ENCODE data around the gene FTHL17.

FTHL17 gene

DNA sequence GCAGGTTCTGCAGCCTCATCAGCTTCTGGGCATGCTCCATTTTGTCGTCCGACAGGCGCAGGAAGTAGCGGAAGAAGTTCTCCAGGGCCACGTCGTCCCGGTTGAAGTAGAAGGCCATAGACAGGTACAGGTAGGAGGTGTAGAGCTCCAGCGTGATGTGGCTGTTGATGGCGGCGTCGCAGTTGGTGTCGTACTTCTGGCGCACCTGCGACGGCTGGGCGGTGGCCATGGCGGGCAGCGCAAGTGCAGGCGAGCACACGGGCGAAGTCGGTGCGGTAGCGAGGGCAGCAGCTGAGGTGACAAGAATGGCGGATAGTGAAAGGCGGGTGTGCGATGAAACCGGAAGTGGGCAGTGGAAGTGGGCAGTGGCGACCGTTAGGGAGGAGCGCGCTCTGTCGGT lies at the start of gene FTHL17:
FTHL17 (minus strand) TSS at position 317 of the 400 bp plus-strand sequence; CDS start at position 229, 88 bp downstream.
- TF ChIP-seq, protein P1, sequence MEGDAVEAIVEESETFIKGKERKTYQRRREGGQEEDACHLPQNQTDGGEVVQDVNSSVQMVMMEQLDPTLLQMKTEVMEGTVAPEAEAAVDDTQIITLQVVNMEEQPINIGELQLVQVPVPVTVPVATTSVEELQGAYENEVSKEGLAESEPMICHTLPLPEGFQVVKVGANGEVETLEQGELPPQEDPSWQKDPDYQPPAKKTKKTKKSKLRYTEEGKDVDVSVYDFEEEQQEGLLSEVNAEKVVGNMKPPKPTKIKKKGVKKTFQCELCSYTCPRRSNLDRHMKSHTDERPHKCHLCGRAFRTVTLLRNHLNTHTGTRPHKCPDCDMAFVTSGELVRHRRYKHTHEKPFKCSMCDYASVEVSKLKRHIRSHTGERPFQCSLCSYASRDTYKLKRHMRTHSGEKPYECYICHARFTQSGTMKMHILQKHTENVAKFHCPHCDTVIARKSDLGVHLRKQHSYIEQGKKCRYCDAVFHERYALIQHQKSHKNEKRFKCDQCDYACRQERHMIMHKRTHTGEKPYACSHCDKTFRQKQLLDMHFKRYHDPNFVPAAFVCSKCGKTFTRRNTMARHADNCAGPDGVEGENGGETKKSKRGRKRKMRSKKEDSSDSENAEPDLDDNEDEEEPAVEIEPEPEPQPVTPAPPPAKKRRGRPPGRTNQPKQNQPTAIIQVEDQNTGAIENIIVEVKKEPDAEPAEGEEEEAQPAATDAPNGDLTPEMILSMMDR (IDR thresholded peaks at IDR 0.05; ENCODE audit: extremely low read depth, missing control alignments): no peak
- no peak for DNase-seq (ENCODE audit: low spot score)

DNA sequence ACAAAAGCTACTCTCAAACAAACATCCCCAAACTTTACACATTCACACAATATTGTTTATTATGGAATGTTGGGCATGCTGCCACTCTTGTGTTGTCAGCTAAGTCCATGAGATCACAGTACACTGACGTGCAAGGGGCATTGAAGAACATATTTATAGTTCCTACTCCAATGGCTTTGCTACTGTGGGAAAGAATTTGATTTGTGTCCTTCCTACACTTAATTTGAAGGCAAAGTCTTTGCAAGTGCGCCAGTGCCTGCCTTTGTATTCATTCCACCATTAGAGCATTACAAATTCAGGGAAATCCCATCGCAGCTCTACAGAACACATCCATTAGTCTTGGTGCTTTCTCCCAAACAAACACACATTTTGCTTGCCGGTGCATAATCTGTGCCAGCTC lies 45.4 kb upstream of the FTHL17 start:
- TF ChIP-seq, protein P1 (IDR thresholded peaks at IDR 0.05; ENCODE audit: extremely low read depth, missing control alignments): no peak
- DNase-seq (ENCODE audit: low spot score): no peak

DNA sequence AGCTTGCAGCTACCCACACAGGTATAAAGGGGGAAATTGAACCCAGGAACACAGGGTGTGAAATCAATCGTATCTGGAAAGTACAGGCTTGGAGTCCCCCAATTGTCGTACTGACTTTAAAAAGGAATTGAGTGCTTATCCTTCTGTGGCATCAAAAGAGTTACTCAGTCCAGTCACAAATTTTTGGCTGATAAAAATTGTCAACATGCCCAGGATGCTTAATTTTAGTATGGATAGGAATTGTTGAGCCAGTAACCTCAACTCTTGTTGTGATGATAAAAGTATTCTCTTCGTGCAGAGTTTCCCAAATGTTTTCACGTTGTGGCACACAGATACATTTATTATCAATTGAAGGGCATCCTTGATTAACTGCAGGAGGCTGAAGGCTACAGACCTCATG lies 43.6 kb upstream of the FTHL17 start:
- no peak for DNase-seq (ENCODE audit: low spot score)
- TF ChIP-seq, protein P1 (IDR thresholded peaks at IDR 0.05; ENCODE audit: extremely low read depth, missing control alignments): no peak

DNA sequence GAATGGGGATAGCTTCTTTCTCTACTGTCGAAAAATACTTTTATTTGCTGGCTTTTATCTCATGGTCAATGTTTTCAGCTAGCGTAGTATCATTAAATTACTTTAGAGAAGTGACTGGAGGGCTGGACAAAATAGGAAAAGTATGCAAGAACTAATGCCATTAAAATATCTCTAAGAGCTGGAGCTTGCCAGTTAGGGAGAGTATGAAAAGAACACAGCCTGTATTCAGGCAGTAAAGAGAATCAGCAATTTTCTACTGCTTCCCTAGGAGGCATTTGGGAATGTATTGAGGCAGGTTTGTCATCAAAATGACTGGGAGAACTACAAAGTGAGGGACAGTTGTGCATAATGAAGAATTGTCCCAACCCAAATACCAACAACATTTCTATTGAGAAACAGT lies 43.0 kb upstream of the FTHL17 start:
- no peak for DNase-seq (ENCODE audit: low spot score)
- TF ChIP-seq, protein P1 (IDR thresholded peaks at IDR 0.05; ENCODE audit: extremely low read depth, missing control alignments): no peak

DNA sequence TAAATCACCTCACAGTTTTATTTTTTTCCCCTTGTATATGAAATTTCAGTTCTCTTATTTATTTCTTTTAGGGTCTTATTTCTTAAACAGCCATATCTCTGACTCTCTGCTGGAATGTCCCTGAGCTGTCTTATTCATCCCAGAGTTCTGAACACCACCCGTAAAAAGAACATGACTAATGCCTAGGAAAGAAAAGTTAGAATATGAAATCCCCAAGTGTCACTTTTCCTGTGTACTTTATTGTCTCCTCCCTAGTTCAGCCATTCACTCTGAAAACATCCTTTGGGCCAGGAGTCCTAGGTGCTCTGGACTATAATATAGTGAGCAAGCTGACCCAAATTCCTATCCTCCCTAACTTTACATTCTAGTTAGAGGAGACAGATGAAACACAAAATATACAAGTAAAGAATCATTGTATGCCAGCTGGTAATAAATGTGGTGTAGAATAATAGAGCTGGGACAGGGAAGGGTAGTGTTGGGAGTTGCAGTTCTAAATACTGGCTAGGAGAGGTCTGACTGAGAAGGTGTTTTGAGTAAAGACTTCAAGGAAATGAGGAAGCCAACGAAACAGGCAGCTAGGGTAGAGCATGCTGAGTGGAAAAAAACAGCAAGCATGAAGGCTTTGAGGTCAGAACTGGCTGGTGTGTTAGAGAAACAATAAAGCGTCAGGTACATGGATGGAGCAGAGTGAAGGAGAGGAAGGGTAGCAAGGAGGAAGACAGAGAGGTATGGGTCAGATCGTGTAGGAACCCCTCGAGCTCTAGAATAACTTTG lies 40.6 kb upstream of the FTHL17 start:
- no peak for DNase-seq (ENCODE audit: low spot score)
- TF ChIP-seq, protein P1 (IDR thresholded peaks at IDR 0.05; ENCODE audit: extremely low read depth, missing control alignments): no peak

DNA sequence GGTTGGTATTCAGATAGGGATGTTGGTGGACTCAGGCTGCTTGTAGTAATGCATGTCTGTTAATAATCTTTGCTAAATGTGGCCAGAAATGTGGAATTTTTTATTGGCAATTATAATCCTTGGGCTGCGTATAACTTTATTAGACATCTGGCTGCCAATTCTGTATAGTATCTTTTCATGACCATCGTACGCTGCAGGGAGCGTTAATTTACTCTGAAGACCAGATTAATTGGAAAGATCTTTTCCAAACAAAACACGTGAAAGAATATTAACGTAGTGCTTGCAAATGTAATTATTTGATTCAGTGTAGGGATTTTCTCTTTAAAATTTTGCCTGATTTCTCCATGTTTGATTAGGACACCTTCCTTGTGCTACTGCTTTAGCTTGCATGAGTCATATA lies 38.8 kb upstream of the FTHL17 start:
- TF ChIP-seq, protein P1 (IDR thresholded peaks at IDR 0.05; ENCODE audit: extremely low read depth, missing control alignments): no peak
- DNase-seq (ENCODE audit: low spot score): no peak

DNA sequence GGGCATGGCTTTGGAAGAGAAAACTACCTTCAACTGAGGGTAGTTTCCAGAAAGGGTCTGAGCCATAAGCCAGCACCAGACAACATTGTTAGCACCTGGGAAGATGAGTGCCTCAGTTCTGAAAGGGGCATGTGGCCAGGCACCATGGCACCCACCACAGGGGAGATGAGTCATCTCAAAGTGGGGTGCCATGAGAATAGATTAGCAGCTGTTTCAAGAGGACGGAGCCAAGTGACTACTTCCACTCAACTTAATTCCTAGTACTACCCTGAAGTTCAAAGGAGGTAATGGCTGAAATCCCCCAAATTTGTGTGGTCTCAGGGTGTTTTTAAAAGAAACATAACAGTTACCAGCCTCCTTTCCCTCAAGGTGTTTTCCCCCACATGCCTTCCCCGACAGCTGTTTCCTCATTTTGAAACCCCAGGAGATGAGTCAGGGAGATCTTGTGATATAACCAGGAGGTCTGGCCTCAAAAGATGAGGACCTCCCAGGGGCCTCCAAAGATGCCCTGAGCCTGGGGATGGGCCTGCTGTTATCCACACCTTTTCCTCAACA lies 27.8 kb upstream of the FTHL17 start:
- peak; percentile 26 for DNase-seq (ENCODE audit: low spot score)
- TF ChIP-seq, protein P1 (IDR thresholded peaks at IDR 0.05; ENCODE audit: extremely low read depth, missing control alignments): no peak

Data from GM20000 (cell line).